ACHN (cell line): Measurements from ENCODE around the gene SDR39U1.
"Not testable (repeated sequence)": the region's sequence is repeated elsewhere in the genome, so short reads cannot be mapped to it uniquely, and the experiment has no call there.

Source experiments
- DNase-seq: peaks from one replicate; pipeline ENCODE4 v3.0.0-alpha.2; 2015
- in situ Hi-C: cut with HindIII; loops from 2 replicates; pipeline ENCODE4 v1.10.0; 2017; ENCODE audit warnings: low sequenced_read_pairs, low pct_ligation_motif_present, low pct_unique_long_range_greater_than_20kb

SDR39U1 gene

DNA sequence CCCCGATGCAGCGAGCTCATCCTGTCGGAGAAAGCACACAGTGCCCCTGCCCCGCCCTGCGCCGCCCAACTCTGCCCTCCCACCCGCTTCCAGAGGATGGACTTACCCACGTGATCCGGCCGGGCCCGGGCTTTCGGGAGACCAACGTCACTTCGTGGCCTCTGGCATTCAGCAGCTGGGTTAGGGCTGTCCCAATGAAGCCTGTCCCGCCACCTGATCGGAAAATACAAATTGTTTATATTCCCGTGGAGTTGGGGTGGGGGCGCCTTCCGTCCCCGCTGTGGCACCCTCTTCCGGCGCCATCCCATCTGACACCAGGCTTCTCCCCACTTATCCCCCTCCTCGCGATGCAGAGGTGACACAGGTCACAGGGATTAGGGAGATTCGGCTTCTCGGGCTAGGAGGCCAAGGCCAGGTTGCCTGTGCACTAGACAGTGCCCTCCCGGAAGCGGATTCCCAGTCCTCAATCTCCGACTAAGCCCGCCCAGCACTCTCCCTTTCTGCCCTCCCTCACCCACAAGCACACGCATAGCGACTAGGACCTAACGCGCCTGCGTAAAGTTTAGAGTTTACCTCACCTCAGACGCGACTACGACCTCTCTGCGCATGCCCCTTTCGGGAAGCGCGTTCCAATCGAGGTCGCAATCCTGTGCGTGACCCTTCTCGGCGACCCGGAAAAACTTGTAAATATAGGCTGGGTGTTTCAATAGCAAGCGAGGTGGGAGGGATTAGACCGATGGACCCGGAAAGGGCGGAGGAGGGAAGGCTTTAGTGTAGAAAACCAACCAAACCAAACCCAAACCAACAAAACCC lies at the start of gene SDR39U1:
Gene SDR39U1 (minus strand): TSS at position 537 of the 813 bp plus-strand sequence. CDS start 7 bp downstream, at position 530.
- DNase-seq, result peak; percentile 96
- in situ Hi-C loops, result no loop called here

- in situ Hi-C loops, DNase-seq: not testable (repeated sequence)
Measured at GRCh38 chr14:24491586-24492408, 49.2 kb upstream of the SDR39U1 start.

GRCh38 chr14:24483604-24484252 lies 41.2 kb upstream of the SDR39U1 start:
- DNase-seq, result no peak
- in situ Hi-C loops, result no loop called here

GRCh38 chr14:24482699-24483303 lies 40.2 kb upstream of the SDR39U1 start:
- in situ Hi-C loops, result not testable (repeated sequence)
- peak; percentile 46 for DNase-seq

GRCh38 chr14:24481622-24482324 lies 39.2 kb upstream of the SDR39U1 start:
- DNase-seq, result peak; percentile 54
- in situ Hi-C loops, result no loop called here

DNA sequence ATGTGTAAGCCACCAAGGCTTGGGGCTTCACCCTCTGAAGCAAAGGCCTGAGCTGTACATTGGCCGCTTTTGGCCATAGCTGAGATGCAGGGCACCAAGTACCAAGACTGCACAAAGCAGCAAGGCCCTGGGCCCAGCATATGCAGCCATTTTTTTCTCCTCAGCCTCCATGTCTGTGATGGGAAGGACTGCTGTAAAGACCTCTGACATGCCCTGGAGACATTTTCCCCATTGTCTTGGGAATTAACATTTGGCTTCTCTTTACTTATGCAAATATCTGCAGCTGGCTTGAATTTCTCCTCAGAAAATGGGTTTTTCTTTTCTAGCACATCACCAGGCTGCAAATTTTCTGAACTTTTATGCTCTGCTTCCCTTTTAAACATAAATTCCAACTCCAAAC lies 37.4 kb upstream of the SDR39U1 start:
- DNase-seq, result not testable (repeated sequence)

DNA sequence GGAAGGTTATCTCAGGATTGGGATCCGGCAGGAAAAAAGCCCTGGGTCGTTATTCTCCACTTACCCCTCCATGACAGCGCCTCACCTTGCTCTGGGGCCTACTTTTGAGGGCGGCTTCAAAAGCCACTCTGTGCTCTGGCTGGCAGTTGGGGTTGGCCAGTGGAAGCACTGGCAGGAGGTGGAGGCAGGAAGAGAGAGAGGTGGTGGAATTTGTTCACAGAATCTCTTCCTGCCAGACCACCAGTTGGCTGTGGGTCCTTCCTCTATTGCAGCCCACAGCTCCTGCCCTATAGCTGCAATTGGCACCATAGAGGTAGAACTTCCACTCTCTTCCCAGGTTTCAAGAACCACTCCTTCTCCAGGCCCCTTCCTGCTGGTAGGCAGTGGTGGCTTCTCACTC lies 32.7 kb upstream of the SDR39U1 start:
- in situ Hi-C loops, result no loop called here
- no peak for DNase-seq

More for the DNA sequence above, 37.4 kb upstream of the SDR39U1 start:
- in situ Hi-C loops, result not testable (repeated sequence)

- DNase-seq, result no peak
- in situ Hi-C loops, result no loop called here
Measured at GRCh38 chr14:24473211-24473610, 30.6 kb upstream of the SDR39U1 start.

GRCh38 chr14:24470450-24470849 lies 27.9 kb upstream of the SDR39U1 start:
- in situ Hi-C loops, DNase-seq: not testable (repeated sequence)

DNA sequence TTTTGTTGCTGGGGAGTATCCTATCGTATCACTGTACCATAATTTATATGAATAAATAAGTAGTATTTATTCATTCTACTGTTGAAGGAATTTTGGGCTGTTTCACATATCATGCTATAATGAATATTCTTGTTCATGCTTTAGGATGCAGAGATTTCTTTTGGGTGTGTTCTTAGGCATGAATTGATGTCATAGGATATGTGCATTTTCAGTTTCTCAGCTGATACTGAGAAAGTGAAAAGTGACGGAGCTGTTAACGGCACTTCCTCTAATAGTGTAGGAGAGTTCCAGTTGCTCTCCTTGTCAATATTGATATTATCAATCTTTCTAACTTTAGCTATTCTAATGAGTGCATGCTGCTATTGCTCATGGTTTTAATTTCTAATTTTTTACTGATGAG lies 23.2 kb upstream of the SDR39U1 start:
- no peak for DNase-seq
- in situ Hi-C loops, result no loop called here

- no peak for DNase-seq
- in situ Hi-C loops, result no loop called here
Measured at GRCh38 chr14:24465368-24465767, 22.8 kb upstream of the SDR39U1 start.

GRCh38 chr14:24463884-24464785 lies 21.6 kb upstream of the SDR39U1 start:
- DNase-seq, result no peak
- in situ Hi-C loops, result no loop called here

GRCh38 chr14:24463017-24463883 lies 20.7 kb upstream of the SDR39U1 start:
- in situ Hi-C loops, result no loop called here
- DNase-seq, result no peak

GRCh38 chr14:24461336-24461735 lies 18.8 kb upstream of the SDR39U1 start:
- no peak for DNase-seq
- in situ Hi-C loops, result no loop called here

DNA sequence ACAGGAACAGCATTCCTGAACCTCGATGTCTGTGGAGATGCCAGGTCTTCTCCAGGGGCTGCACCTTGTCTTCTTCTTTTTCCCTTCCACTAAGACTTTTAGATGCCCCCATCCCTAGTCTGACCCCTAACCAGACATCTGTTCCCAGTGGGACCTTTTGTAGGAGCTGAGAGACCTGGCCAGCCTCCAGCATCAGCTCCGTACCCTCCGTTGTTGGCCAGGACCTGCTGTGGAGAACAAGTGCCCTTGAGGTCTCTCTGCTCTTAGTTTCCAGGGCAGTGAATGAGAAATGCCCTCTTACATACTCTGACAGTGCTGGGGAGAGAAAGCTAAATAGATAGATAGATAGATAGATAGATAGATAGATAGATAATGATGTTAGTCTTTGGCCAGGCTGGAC lies 16.8 kb upstream of the SDR39U1 start:
- in situ Hi-C loops, result no loop called here
- DNase-seq, result no peak

DNA sequence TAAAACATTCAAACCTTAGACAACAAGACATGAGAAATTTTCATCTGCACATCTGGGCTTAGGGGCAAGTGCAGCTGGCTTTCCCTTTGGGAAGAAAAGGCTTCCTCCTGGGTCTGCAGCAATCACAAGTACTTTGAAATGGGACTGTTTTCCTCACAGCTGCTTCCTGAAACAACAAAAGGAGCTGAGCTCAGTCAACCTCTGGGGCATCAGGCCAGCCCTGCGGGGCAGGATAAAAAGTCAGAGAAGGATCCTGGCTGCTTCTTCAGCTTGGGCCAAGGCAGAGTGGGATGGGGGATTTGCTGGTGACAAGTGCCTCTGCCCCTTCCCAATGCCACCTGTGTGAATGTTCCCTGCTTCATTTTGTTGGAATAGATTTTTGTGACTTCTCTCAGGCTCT lies 16.2 kb upstream of the SDR39U1 start:
- in situ Hi-C loops, result no loop called here
- no peak for DNase-seq
